Measurements from ENCODE around the gene STK32C. TPM values are rescaled to one million over a fixed set of nuclear protein-coding genes. Genes with fewer than 3 reads are reported as not detected.
"Not testable (repeated sequence)": the region's sequence is repeated elsewhere in the genome, so short reads cannot be mapped to it uniquely, and the experiment has no call there.

The STK32C gene
- total RNA-seq, 1 donor from 2014 or later = 15.7 TPM

- Mint-ChIP-seq H3K27me3 (ENCODE audit: unreplicated experiment) (no peaks in the 10 kb centered on the region), H3K36me3 (ENCODE audit: unreplicated experiment) (no peaks in the 10 kb centered on the region), H3K27ac (ENCODE audit: unreplicated experiment) (no peak overlapping the region), H3K4me3 (ENCODE audit: unreplicated experiment) (no peak overlapping the region), H3K9me3 (ENCODE audit: unreplicated experiment) (no peaks in the 10 kb centered on the region), H3K4me1 (ENCODE audit: unreplicated experiment) (no peaks in the 10 kb centered on the region)
- DNase-seq (ENCODE audit: extremely low spot score, unreplicated experiment) = no peak
- no peak for TF ChIP-seq CTCF (IDR thresholded peaks at IDR 0.05)
These were observed 145.0 kb downstream of the STK32C start for GRCh38 chr10:132162590-132163277.

- H3K4me3 Mint-ChIP-seq (ENCODE audit: unreplicated experiment) = no peak overlapping the region
- H3K27me3 Mint-ChIP-seq (ENCODE audit: unreplicated experiment) = no peaks in the 10 kb centered on the region
- no peaks in the 10 kb centered on the region for H3K4me1 Mint-ChIP-seq (ENCODE audit: unreplicated experiment)
- no peak for DNase-seq (ENCODE audit: extremely low spot score, unreplicated experiment)
- H3K27ac Mint-ChIP-seq (ENCODE audit: unreplicated experiment) = no peak overlapping the region
- no peak for TF ChIP-seq CTCF (IDR thresholded peaks at IDR 0.05)
- H3K36me3 Mint-ChIP-seq (ENCODE audit: unreplicated experiment) = no peaks in the 10 kb centered on the region
- no peaks in the 10 kb centered on the region for H3K9me3 Mint-ChIP-seq (ENCODE audit: unreplicated experiment)
These were observed 145.7 kb downstream of the STK32C start for GRCh38 chr10:132162021-132162531.

DNA sequence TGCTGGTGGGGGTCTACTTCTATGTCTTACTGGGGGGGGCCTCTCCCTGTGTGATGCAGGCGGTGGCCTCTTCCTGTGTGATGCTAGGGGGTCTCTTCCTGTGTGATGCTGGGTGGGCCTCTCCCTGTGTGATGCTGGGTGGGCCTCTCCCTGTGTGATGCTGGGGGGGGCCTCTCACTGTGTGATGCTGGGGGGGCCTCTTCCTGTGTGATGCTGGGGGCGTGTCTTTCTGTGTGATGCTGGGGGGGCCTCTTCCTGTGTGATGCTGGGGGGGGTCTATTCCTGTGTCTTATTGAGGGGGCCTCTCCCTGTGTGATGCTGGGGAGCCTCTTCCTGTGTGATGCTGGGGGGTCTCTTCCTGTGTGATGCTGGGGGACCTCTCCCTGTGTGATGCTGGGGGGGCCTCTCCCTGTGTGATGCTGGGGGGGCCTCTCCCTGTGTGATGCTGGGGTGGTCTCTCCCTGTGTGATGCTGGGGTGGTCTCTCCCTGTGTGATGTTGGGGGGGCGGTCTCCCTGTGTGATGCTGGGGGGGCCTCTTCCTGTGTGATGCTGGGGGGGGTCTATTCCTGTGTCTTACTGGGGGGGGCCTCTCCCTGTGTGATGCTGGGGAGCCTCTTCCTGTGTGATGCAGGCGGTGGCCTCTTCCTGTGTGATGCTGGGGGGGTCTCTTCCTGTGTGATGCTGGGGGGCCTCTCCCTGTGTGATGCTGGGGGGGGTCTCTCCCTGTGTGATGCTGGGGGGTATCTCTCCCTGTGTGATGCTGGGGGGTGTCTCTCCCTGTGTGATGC, 146.7 kb downstream of the STK32C start:
- not testable (repeated sequence) for H3K36me3 Mint-ChIP-seq (ENCODE audit: unreplicated experiment); H3K9me3 Mint-ChIP-seq (ENCODE audit: unreplicated experiment); H3K27ac Mint-ChIP-seq (ENCODE audit: unreplicated experiment); H3K27me3 Mint-ChIP-seq (ENCODE audit: unreplicated experiment); H3K4me1 Mint-ChIP-seq (ENCODE audit: unreplicated experiment); H3K4me3 Mint-ChIP-seq (ENCODE audit: unreplicated experiment); DNase-seq (ENCODE audit: extremely low spot score, unreplicated experiment)

GRCh38 chr10:132160231-132160630, 147.5 kb downstream of the STK32C start:
- H3K4me1 Mint-ChIP-seq (ENCODE audit: unreplicated experiment); DNase-seq (ENCODE audit: extremely low spot score, unreplicated experiment); H3K4me3 Mint-ChIP-seq (ENCODE audit: unreplicated experiment); H3K27ac Mint-ChIP-seq (ENCODE audit: unreplicated experiment); H3K9me3 Mint-ChIP-seq (ENCODE audit: unreplicated experiment); H3K36me3 Mint-ChIP-seq (ENCODE audit: unreplicated experiment); H3K27me3 Mint-ChIP-seq (ENCODE audit: unreplicated experiment): not testable (repeated sequence)

- not testable (repeated sequence) for DNase-seq (ENCODE audit: extremely low spot score, unreplicated experiment); H3K9me3 Mint-ChIP-seq (ENCODE audit: unreplicated experiment); H3K4me3 Mint-ChIP-seq (ENCODE audit: unreplicated experiment); H3K27me3 Mint-ChIP-seq (ENCODE audit: unreplicated experiment); H3K36me3 Mint-ChIP-seq (ENCODE audit: unreplicated experiment); H3K27ac Mint-ChIP-seq (ENCODE audit: unreplicated experiment); H3K4me1 Mint-ChIP-seq (ENCODE audit: unreplicated experiment)
These were observed 148.2 kb downstream of the STK32C start for GRCh38 chr10:132159302-132160230.

GRCh38 chr10:132158823-132159222, 148.9 kb downstream of the STK32C start:
- H3K9me3 Mint-ChIP-seq (ENCODE audit: unreplicated experiment) = no peaks in the 10 kb centered on the region
- no peak overlapping the region for H3K4me3 Mint-ChIP-seq (ENCODE audit: unreplicated experiment)
- no peak for DNase-seq (ENCODE audit: extremely low spot score, unreplicated experiment)
- no peak for TF ChIP-seq CTCF (IDR thresholded peaks at IDR 0.05)
- no peaks in the 10 kb centered on the region for H3K27me3 Mint-ChIP-seq (ENCODE audit: unreplicated experiment)
- no peak overlapping the region for H3K27ac Mint-ChIP-seq (ENCODE audit: unreplicated experiment)
- H3K36me3 Mint-ChIP-seq (ENCODE audit: unreplicated experiment) = no peaks in the 10 kb centered on the region
- no peaks in the 10 kb centered on the region for H3K4me1 Mint-ChIP-seq (ENCODE audit: unreplicated experiment)
